ENCODE data around the gene PSME3IP1.

Gene PSME3IP1

DNA sequence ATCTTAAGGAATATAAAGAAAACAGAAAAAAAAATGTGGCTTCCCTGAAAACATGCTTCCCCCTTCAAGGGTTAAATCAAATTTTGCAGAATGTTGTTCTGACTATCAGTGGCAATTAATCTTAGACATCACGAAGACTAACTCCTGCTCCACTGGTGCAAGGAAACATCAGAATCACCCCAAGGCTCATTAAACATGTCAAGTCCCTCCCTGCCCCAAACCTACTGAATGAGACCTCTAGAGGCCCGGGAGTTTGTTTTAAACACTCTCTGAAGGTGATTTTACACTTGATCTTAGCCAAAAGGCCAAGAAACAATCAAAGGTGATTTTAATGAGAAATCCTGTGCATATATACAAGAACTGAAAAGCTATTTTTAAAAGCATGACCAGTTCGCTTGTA, 18.3 kb downstream of the PSME3IP1 start:
- peak; percentile 26 for DNase-seq (ENCODE audit: low spot score)

DNA sequence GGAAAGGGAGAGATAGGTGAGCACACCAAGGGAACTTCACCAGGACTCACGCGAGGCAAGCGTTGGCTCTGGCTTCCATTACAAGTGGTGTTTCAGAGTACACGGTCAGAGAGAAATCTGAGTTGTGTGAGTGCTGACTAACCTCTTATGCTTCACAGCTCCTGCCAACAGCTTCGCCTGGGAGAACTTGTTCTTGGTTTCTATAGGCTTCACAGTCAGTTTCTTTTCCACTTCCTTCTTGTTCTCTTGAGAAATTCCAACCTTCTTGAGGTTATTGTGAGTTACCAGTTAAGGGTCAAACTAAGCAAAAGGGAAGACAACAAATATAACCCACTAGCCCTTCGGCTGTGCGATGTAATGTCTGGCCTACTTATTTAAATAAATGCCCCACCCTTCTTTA, 18.9 kb downstream of the PSME3IP1 start:
- DNase-seq (ENCODE audit: low spot score) = no peak

DNA sequence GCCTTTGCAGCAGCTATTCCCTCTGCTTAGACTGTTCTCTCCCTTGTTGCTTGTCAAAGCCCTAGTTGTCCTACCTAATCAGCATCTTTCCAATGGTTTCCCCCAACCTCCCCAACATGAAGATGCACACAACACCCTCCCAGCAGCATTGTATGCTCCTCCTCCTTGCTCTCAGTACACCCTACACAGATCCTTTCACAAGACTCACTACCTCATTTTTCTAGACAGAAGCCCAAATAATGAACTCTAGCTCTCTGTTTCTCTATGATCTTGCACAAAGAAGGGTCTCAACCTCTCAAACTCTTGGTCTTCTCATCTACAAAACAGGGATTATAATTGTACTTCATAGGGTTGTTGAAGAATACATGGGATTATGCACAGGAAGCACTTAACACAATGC, 19.4 kb downstream of the PSME3IP1 start:
- no peak for DNase-seq (ENCODE audit: low spot score)

DNA sequence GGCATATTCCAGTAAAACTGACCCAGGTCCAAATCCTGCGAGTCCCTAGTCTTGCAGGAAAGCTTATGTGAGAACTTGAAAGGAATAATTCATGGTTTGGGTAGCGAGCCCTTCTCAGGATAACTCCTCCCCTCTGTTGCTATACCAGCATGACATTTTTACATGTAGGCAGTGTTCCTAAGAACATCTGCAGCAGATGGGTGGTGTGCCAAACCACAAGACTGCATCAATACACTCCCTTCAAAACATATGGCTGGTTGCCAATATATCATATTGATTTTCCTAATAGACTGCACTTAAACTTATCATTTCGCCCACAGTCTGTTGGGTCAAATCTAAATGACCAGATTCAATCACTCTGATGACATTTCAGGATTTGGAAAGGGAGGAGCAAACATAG, 19.9 kb downstream of the PSME3IP1 start:
- DNase-seq (ENCODE audit: low spot score) = peak; percentile 44

DNA sequence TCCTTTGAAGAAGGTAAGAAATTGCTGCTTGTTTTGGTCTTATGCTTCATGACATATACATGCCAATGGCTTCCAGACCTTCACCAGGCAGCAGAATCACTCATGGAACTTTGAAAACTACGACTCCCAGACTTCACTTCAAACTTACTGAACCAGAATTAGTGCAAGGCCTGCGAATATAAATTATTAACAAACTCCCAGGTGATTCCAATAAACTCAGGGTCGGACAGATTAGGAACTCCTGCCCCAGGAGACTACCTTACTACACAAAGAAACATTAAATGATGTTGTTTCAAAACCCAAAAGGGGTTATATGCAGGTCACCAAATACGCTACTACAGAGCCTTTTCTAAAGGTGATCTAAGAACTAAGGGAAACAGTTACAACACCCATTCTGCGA, 20.4 kb downstream of the PSME3IP1 start:
- DNase-seq (ENCODE audit: low spot score) = no peak

DNA sequence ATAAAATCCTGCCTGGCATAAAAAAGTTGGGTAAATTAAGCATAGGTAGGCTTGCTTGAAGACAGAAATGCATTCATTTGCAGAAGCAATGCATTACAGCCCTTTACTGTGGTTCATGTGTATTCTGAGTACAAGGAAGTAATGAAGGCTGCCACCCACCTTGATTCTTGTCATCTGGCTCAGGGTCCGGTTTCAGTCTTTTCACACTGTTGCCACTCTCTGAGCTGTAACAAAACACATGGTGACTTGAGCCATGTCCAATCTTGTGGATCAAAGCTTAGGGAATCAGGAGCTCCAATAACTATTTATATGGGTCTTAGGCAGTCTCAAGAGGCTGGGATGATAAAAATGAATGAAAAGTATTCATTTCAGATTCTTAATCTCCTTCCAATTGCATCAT, 22.0 kb downstream of the PSME3IP1 start:
- no peak for DNase-seq (ENCODE audit: low spot score)

DNA sequence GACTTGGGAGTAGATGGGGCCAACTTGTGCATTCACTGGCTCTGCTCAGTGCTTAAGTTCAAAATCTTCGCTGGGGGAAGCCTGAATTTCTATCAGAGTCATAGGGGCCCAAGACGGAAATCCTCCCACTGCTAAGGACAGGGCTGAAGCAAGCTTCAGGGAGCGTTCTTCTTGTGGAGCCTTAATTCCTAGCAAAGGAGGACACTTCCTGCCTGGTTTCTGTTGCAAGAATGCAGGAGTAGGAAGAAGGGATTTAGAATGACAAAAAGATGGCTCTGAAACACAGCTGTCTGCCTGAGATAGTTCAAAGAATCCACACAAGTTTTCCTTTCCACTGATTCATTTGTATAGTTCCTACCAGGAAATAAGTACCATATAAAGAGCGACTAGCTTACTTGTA, 26.4 kb downstream of the PSME3IP1 start:
- no peak for DNase-seq (ENCODE audit: low spot score)

DNA sequence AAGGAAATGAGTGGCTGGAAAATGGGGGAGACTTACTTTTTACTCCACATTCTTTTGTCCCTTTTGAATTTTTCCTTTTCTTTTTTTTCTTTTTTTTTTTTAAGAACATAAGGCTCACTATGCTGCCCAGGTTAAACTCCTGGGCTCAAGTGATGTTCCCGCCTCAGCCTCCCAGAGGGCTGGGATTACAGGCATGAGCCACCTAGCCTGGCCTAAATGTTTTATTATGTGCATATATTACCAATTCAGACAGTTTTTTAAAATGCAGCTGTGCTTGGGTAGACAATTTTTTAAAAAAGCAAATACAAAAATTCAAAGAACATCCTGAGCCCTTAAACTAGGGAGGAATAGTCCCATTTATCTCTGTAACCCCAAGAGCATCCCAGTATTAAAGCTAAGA, 28.3 kb downstream of the PSME3IP1 start:
- no peak for DNase-seq (ENCODE audit: low spot score)

DNA sequence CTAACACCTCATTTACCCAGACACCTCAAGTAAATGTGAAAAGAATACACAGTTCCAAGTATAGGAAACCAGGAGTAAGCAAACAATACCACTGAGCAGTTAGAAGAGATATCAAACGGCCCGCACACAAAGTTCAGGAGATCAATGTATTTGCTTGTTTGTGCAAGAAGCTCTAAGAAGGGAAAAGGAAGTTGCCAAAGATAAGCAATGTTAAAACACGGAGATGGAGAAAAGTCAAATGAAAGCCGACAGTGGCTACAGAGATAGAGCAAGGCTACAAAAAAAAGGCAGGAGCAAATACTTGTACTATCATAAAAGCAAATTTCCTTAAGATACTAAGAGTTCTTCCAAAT, 29.5 kb downstream of the PSME3IP1 start:
- DNase-seq (ENCODE audit: low spot score) = no peak

DNA sequence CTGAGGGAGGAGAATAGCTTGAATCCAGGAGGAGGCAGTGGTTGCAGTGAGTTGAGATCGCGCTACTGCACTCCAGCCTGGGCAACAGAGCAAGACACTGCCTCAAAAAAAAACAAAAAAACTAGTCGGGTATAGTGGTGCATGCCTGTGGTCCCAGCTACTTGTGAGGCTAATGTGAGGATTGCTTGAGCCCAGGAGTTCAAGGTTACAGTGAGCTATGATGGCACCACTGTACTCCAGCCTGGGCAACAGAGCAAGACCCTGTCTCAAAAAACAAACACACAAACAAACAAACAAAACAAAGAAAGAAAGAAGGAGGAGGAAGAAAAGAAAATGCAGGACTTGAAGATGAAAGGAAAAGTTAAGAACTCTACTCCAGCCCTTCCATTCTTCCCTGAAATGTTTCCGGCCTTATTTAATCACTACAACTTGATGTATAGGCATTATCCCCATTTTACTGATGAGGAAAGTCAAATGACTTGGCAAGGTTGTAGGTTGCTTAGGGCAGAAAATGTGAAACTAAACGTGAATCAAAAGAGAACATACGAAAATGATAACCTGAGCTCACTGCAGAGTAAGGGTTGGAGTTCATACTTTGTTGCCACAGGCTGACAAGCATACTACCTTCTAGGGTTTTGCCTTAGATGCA, 30.0 kb downstream of the PSME3IP1 start:
- DNase-seq (ENCODE audit: low spot score) = no peak

DNA sequence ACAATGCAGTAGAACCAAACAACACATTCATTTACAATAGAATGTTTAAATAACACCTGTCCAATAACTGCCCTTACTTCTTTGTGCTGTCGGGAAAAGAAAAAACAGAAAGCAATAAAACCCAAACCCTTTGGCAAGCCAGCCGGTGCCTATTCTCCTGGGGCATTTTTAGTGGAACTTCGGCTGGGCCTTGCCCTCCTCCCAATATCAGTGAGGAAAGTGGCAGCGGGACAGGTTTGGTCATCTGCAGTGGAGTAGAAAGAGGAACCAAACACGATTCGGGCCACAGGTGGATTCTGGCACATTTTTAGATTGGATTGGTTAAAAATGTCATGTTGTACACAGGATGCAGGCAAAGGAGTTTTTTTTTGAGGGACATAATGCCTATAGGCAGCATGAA, 32.0 kb downstream of the PSME3IP1 start:
- DNase-seq (ENCODE audit: low spot score) = no peak

DNA sequence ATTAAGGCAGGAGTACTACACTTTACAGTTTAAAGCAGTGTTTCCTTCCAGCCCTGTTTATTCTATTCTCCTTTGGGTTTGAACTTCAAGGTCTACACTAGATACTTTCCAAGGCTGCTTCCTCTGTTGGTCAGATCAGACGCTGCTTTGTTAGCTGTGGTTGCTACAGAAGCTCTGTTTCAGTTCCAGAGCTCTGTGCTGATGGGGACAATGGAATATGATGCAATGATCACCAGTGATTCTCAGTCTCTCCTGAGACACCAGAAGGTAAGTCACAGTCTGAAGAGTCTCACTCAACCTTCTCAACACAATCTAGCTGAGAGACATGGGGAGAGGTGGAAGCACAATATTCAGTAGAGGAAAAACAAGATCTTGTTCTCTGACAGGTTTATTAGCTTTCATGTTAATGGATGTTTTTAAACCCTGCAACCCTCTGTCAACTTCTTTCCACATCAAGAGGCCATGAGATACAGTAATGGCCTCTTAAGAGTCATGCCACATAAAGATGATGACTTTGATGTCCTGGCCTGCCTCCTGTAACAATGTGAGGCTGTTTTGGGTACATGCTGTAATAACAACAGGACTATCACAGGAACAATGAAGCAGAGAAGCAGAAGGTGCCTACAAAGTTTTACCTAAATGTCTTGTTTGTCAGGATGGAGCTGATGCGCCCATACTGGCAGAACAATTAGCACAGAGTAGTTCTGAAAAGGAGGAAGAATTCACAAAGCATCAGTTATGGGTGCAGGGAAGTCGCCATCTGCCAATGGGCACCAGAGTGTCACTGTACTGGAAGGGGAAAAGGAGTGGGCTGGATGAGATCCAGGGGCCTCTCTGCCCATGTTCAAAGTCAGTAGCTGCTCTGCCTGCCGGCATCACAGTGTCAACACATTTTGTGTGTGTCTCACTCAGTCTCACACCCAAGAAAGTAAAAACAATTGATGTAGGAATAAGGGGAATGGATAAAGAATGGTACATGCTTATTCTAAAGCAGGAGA, 33.4 kb downstream of the PSME3IP1 start:
- no peak for DNase-seq (ENCODE audit: low spot score)

DNA sequence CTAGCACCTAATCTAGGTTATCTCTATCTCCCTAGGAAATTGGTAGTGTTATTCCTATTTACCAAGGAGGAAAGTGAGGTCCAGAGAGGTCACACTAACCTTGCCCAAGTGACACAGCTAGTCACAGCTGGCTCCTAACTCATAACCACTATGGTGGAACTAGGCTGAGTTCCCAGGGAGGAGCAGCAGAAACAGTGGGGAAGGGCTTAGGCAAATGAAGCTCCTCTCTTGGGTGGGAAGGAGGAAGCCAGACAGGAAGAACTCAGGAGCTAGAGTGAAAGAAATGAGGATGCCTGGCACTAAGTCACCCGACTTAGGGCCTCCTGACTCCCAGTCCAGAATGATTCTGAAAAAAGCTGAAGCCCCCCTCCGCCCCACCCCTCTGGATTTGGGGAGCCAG, 34.5 kb downstream of the PSME3IP1 start:
- DNase-seq (ENCODE audit: low spot score) = no peak

DNA sequence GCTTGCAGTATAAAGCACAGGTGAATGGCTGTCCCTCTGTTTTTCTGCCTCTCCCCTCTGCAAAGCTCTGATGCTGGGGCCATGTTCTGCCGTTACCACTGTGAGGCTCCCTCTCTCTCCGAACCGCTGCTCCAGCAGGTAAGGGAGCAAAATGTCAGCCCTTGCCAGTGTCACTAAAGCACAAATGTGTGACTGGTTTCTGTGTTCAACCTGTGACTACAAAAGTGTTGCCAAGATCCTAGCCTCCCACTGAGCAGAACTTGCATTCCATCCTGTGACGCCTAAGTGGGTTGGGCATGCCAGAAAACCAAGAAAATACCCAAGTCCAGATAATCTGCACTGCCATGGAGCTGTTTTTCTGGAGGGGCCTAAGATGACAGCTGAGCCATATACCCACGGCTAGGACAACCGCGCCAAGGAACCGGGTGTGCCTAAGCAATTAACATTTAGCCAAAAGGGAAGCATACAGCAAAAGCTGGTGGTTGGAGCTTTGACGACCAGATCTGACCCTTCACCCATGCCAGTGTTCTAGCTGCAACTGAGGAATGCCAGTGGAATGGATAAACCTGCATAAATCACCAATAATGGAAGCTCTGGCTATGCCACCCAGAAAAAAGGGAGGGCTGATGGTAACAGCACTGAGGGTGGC, 35.0 kb downstream of the PSME3IP1 start:
- DNase-seq (ENCODE audit: low spot score) = no peak

DNA sequence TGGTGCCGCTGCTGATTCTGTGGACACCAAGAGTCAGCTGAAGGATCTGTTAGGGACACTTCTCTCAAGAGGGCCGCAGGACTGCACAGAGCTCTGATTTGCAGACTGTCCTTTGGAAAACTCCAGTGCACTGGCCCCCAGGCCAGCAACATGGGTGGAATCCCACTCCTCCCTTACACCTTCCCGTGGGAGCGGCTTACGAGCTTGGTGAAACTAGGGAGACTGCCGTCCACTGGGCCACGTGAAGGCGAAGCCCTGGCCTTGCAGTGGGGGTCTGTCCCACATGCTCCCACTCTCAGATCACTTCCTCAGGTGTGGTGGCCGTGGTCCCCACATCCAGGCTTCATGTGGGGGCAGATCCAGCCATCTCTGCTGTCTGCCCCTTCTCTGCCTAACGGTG, 36.4 kb downstream of the PSME3IP1 start:
- DNase-seq (ENCODE audit: low spot score) = no peak

DNA sequence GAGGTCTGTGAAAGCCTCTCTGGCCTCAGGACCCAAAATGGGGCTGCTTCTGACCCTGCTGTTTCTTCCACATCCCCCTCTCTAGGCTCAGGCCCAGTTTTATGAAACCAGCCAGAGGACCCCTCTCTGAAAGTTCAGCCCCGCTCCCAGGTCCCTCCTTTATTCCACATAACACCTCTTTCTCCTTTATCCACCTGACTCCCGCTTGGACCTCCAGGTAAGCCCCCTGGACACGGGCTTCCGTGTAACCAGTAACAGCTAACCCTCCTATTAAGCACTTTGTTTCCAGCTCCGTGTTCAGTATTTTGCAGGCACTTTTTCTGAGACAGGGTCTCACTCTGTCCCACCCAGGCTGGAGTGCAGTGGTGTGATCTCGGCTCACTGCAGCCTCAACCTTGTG, 37.4 kb downstream of the PSME3IP1 start:
- DNase-seq (ENCODE audit: low spot score) = no peak

DNA sequence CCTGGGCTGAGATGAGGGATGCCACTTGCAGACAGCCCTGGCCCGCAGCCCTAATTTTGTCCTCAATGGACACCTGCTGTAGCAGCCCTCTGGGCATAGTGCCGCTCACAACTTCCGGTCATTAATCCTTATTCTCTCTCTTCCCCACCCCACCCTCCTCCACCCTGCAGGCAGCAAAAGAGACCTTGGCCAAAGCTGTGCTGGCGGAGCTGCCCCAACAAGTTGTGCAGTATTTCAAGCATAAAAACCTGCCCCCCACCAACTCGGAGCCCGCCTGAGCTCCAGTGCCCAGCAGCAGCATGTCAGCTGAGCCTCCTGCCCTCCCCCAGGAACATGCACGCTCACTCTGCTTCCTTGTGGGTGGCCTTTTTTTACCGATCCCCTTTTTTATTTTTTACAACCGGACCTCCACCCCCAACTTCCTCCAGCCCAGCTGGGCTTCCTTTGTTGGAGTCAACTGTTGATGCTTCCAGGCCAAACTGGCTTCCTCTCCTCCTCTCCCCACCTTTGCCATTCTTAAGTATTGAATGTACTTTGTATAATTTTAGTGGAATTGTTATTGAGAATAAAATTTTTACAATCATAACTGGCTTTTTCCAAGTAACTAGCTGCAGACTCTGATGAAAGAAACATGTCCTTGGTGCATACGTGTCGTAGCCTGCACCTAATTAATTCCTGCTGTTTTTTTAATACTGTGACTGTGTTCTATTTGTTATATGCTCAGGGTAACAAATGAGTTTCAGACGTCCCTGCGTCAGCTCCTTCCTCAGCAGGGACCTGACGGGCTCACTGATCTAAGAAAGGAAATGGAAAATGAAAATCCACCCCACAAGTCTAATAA, 38.2 kb downstream of the PSME3IP1 start:
- DNase-seq (ENCODE audit: low spot score) = no peak

DNA sequence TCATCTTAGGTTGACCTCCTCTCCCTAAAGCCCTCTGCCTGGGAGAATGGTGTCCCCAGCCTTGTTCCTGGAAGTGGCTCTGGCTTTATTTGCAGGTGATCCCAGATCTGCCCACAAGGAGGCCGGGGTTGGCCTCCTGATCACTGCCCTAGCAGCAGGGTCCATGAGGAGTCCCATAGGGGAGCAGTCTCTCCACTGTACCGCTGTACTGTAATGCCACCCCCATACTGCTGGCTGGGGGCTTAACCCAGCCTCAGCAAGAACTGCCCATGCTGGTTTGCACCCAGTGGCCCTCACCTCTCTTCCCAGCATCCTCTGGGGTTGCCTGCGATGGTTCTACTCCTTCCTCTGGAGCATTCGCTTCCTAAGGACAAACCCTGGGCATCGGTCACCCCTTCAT, 39.1 kb downstream of the PSME3IP1 start:
- no peak for DNase-seq (ENCODE audit: low spot score)

DNA sequence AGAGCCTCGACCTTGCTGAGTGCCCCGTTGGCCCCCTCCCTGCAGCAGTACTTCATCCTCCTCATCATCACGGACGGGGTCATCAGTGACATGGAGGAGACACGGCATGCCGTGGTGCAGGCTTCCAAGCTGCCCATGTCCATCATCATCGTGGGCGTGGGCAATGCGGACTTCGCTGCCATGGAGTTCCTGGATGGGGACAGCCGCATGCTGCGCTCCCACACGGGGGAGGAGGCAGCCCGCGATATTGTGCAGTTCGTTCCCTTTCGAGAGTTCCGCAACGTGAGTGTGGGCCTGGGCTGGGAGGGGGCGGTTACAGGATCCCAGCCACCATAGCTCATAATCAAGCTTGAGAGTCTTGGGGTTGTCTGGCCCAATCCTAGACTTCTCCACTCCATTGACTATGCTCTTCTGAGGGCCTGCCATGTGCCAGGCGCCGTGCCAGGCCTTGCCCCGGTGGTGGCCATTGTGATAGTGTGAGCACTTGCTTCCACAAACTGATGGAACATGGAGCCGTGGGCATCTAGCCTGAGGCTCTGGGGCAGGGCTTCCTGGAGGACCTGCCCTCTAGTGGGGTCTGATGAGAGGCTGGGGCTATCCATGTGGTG, 39.7 kb downstream of the PSME3IP1 start:
- DNase-seq (ENCODE audit: low spot score) = no peak

DNA sequence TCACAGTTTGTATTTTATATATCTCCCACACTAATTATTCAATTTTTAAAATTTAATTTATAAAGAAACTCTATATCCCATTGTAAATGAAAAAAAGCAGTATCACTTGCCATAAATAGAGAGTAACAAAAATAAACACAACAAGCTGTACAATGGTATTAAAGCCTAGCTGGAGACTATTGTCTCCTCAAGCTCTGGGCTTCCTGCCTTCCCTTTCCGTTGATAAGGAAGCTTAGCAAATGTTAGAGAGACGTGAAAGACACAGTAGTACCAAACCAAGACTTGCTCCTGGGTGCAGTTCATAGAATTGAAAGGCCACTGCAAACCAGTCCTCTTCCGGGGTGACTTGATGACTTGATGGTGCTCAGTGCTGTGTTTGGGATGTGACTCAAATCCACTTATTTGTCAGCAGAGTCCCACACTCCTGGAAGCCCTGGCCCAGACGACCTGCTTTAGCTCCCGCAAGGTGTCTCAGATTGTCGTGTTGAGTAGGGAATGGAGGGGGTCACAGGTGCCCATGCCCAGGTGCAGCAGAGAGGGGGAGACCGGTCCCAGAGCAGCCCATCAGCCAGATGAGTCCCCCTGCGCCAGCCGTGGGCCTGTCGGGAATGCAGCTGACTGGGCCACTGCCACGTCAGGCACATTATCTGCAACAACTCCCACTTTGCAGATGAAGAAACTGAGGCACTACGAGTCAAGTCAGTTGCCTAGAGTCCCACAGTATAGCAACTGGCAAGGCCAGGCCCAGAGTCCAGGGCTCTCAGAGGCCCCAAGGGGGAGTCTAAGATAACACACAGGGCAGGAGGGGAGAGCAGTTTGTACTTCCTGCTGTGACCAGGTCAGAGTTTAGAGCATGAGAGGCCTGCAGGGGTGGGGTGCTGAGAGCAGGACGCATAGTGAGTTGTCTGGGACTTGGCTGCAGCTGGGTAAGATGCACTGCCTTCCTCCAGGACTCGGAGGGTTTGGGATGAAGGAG, 40.5 kb downstream of the PSME3IP1 start:
- DNase-seq (ENCODE audit: low spot score) = no peak

DNA sequence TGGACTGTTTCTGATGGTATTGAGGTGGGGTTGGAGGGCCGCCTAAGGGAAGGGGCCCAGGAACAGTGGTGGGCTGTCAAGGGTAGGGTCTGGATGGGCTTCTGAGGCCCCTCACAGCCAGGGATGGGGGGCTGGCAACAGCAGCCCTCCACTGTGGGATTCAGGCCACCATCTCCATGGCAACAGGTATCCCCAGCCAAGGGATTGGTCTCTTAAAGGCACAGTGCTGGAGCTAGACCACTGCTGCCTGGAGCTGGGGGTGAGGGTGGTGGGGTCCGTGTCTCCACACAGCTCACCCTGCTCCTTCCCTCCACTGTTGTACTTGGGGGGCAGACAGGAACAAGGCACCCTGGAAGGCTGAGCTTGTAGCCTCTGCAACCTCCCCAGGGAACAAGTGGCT, 41.8 kb downstream of the PSME3IP1 start:
- DNase-seq (ENCODE audit: low spot score) = no peak
